Suprapubic skin (tissue), 4 donors: Measurements from ENCODE around the gene RNU2-63P. TPM values are rescaled to one million over a fixed set of nuclear protein-coding genes. Genes with fewer than 3 reads are reported as not detected.

Experiments
- DNase-seq, 2 donors: peaks; one replicate each; pipeline ENCODE4 v3.0.0-alpha.2; 2019; ENCODE audit warnings: low spot score in 2 of 2
- H3K27ac ChIP-seq: fragments of 200-600 bp; sonication (generic); one replicate; pipeline ENCODE4 v1.5.1; 2019
- H3K27me3 ChIP-seq: fragments of 200-600 bp; sonication (generic); one replicate; pipeline ENCODE4 v1.5.1; 2019
- H3K36me3 ChIP-seq: fragments of 200-600 bp; sonication (generic); one replicate; pipeline ENCODE4 v1.5.1; 2019
- H3K4me1 ChIP-seq: fragments of 200-600 bp; sonication (generic); one replicate; pipeline ENCODE4 v1.5.1; 2019
- H3K4me3 ChIP-seq: fragments of 200-600 bp; sonication (generic); one replicate; pipeline ENCODE4 v1.5.1; 2019; ENCODE audit warnings: mild to moderate bottlenecking
- H3K9me3 ChIP-seq: fragments of 200-600 bp; sonication (generic); one replicate; pipeline ENCODE4 v1.5.1; 2019
- EP300 ChIP-seq: sonication (generic); formaldehyde crosslinking; IDR thresholded peaks from one replicate; pipeline ENCODE4 v1.6.1; 2017; ENCODE audit warnings: antibody characterized with exemption
- POLR2A ChIP-seq, 2 donors: fragments of 450-650 bp; IDR thresholded peaks; one replicate each; pipeline ENCODE4 v1.6.1; 2017; ENCODE audit warnings: antibody characterized with exemption in 2 of 2, mild to moderate bottlenecking in 2 of 2, moderate library complexity in 2 of 2
- POLR2AphosphoS5 ChIP-seq, 3 donors: sonication (generic); formaldehyde crosslinking; IDR thresholded peaks; one replicate each; pipeline ENCODE4 v1.6.1; 2017; ENCODE audit warnings: antibody characterized with exemption in 3 of 3
- WGBS: methylation state at CpG from one replicate; pipeline ENCODE4 v1.1.5; 2018; 5-methylcytosine and 5-hydroxymethylcytosine counted together
- total RNA-seq, 4 donors: library from RNA; depleted of rRNA; stranded (reverse); fragments of >200 nt; gene quantifications; one replicate each; pipeline ENCODE4 v1.1.0, GENCODE V29; 2016
- TF ChIP-seq, protein P1 (sequence below), 2 donors: fragments of 200-600 bp in 1 of 2; fragments of 450-650 bp in 1 of 2; sonication (generic) in 1 of 2; IDR thresholded peaks; one replicate each; pipeline ENCODE4 v1.5.1; 2016 to 2019; ENCODE audit warnings: antibody characterized with exemption in 2 of 2, mild to moderate bottlenecking in 1 of 2, moderate library complexity in 1 of 2

Gene RNU2-63P
- total RNA-seq, 4 donors from 2014 or later = not detected

DNA sequence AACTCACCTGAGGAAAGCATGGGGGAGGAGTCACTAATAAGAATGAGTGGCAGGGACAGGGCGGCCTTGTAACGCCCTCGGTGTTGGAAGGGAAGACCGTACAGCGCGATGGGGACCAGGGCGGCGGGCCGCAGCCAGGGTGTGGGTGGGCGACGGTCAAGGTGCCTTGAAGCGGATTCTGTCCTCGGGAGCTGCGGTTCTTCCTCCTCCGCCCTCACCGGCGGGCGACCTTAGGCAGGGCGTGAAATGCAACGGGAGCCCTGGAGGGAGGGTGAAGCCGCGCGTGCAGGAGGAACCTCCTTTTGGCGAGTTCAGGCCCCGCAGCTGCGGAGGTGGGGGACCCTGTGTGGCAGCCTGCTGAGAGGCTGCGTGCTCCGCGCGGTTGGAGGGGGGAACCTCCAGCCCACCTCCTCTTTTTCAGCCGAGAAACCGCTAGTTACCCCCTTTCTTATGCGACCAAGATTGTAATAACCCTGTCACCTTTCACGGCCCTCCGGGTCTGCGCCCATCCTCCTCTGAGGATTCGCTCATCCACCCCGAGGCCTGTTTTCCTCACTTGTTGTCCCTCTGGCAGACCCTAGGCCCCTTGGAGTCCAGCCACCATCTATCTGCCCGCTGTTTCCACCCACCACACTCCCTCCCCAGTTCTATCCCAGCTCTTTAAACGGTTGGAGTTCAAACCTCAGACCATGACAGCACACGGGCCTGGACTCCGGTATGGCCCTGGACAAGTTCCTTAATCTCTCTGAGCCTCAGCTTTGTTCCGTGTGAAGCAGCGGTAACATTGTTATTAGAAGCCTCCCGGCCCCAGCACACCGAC lies 823 bp upstream of the RNU2-63P start:
- TF ChIP-seq, protein P1, sequence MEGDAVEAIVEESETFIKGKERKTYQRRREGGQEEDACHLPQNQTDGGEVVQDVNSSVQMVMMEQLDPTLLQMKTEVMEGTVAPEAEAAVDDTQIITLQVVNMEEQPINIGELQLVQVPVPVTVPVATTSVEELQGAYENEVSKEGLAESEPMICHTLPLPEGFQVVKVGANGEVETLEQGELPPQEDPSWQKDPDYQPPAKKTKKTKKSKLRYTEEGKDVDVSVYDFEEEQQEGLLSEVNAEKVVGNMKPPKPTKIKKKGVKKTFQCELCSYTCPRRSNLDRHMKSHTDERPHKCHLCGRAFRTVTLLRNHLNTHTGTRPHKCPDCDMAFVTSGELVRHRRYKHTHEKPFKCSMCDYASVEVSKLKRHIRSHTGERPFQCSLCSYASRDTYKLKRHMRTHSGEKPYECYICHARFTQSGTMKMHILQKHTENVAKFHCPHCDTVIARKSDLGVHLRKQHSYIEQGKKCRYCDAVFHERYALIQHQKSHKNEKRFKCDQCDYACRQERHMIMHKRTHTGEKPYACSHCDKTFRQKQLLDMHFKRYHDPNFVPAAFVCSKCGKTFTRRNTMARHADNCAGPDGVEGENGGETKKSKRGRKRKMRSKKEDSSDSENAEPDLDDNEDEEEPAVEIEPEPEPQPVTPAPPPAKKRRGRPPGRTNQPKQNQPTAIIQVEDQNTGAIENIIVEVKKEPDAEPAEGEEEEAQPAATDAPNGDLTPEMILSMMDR (IDR thresholded peaks at IDR 0.05) = no peak
- TF ChIP-seq POLR2A (IDR thresholded peaks at IDR 0.05) (no peak), EP300 (no peak), POLR2AphosphoS5 (IDR thresholded peaks at IDR 0.05) (no peak)
- peak in 1 of 2 donors; percentile 72 for DNase-seq
- peak overlapping the region; percentile 61 for H3K4me3 ChIP-seq
- no peaks in the 10 kb centered on the region for H3K36me3 ChIP-seq
- WGBS = 28% methylated on average over 40 of the region's 46 CpGs
- no peaks in the 10 kb centered on the region for H3K27me3 ChIP-seq
- no peaks in the 10 kb centered on the region for H3K9me3 ChIP-seq
- H3K4me1 ChIP-seq = peaks cover 3% of the 10 kb centered on the region
- H3K27ac ChIP-seq = peak overlapping the region; percentile 77

DNA sequence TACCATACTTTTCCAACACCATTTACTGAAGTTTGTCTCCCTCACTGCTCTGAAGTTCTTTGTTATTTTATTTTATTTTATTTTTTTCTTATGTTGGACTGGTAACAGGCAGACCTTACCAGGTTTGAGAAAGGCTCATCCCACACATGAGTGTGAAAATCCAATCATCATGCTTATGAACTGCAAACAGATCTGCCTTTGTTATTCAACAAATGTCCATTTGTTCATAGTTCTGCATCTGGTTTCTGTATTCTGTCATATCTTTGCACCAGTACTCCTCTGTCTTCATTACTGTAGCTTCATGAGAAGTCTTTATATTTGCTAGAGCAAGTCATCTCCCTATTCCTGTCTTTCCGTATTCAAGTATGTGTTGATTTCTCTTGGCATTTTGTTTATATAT lies 5.3 kb downstream of the RNU2-63P start:
- H3K27ac ChIP-seq = no peak overlapping the region
- no peaks in the 10 kb centered on the region for H3K4me1 ChIP-seq
- no peak for DNase-seq
- no peak overlapping the region for H3K4me3 ChIP-seq
- H3K27me3 ChIP-seq = no peaks in the 10 kb centered on the region
- H3K9me3 ChIP-seq = no peaks in the 10 kb centered on the region
- H3K36me3 ChIP-seq = no peaks in the 10 kb centered on the region
- 63% methylated on average over 1 of the region's 1 CpG for WGBS
- TF ChIP-seq, protein P1 (IDR thresholded peaks at IDR 0.05) = no peak
- TF ChIP-seq POLR2A (IDR thresholded peaks at IDR 0.05) (no peak), EP300 (no peak), POLR2AphosphoS5 (IDR thresholded peaks at IDR 0.05) (no peak)

DNA sequence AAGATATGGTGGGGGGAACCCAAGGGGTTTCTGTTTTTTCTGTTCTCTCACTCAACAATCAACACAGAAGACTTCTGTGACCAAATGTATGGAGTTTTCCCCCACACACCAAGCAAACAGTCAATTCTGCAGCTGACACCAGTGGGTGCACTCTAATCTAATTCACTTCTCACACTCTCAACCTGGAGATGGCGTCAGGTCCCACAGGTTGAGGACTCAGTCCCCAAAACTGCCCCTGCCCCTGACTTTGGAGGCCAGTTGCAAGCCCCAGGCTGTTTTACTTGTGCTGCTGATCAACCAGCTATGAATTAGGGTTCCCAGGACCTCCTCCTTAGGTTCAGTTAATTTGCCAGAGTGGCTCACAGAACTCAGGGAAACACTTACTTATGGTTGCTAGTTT lies 6.2 kb downstream of the RNU2-63P start:
- WGBS = 92% methylated on average over 1 of the region's 1 CpG
- no peaks in the 10 kb centered on the region for H3K36me3 ChIP-seq
- no peaks in the 10 kb centered on the region for H3K4me1 ChIP-seq
- DNase-seq = no peak
- TF ChIP-seq, protein P1 (IDR thresholded peaks at IDR 0.05) = no peak
- no peak for TF ChIP-seq POLR2A (IDR thresholded peaks at IDR 0.05)
- TF ChIP-seq EP300 = no peak
- TF ChIP-seq POLR2AphosphoS5 (IDR thresholded peaks at IDR 0.05) = no peak
- no peak overlapping the region for H3K27ac ChIP-seq
- H3K27me3 ChIP-seq = no peaks in the 10 kb centered on the region
- no peak overlapping the region for H3K4me3 ChIP-seq
- no peaks in the 10 kb centered on the region for H3K9me3 ChIP-seq

DNA sequence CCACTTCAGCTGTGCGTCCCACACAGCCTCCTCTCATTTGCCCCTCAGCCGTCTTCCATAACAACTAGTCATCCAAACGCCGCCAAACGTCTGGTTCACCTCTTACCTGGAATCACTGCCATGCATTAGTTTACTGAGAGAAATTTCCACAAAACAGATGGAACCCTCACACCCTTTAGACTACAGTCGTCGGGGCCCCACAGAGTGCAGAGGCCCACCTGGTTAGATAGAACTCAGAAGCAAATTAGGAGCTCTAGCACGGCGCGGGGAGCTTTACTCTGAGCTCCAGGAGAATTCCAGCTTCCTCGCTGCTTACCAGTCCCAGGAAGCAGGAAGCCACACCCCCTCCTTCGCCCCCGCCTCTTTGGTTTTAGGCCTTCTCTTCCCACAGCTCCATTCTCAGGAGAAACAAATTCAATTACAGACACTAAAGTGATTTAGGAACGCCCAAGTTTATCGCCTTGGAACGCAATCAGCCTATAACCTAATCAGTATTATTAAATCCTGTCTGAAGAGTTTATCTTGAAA lies 9.4 kb downstream of the RNU2-63P start:
- TF ChIP-seq POLR2A (IDR thresholded peaks at IDR 0.05) = no peak
- no peak for TF ChIP-seq EP300
- TF ChIP-seq, protein P1 (IDR thresholded peaks at IDR 0.05) = no peak
- TF ChIP-seq POLR2AphosphoS5 (IDR thresholded peaks at IDR 0.05) = no peak
- H3K9me3 ChIP-seq = no peaks in the 10 kb centered on the region
- H3K4me3 ChIP-seq = no peak overlapping the region
- no peaks in the 10 kb centered on the region for H3K36me3 ChIP-seq
- WGBS = 92% methylated on average over 16 of the region's 16 CpGs
- H3K27me3 ChIP-seq = peaks cover 4% of the 10 kb centered on the region
- DNase-seq = no peak
- no peak overlapping the region for H3K27ac ChIP-seq
- H3K4me1 ChIP-seq = no peaks in the 10 kb centered on the region

DNA sequence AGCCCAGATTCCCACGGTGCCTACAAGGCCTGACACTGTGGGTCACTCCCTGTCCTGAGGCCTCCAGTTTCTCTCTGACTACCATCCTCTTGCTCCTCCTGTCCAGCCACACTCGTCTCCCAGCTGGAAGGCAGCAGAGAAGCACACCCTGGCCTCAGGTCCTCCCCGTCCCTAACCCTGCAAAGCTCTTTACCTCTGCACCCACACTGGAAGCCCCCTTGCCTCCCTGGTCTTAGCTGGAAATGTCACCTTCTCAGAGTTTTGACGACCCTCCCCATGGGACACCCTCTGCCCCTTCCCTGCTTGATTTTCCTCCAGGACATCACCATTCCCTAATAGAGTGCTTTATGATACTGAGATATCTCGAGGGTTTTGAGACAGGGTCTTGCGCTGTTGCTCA lies 10.6 kb downstream of the RNU2-63P start:
- Histone ChIP-seq H3K36me3 (no peaks in the 10 kb centered on the region), H3K27ac (no peak overlapping the region), H3K4me1 (no peaks in the 10 kb centered on the region), H3K9me3 (no peaks in the 10 kb centered on the region), H3K27me3 (peaks cover 4% of the 10 kb centered on the region), H3K4me3 (no peak overlapping the region)
- 95% methylated on average over 6 of the region's 6 CpGs for WGBS
- TF ChIP-seq EP300 (no peak), POLR2A (IDR thresholded peaks at IDR 0.05) (no peak), POLR2AphosphoS5 (IDR thresholded peaks at IDR 0.05) (no peak)
- TF ChIP-seq, protein P1 (IDR thresholded peaks at IDR 0.05) = no peak
- DNase-seq = no peak
